OCI-LY7 (cell line): Measurements from ENCODE around the gene QRFPR. TPM values are rescaled to one million over a fixed set of nuclear protein-coding genes. Genes with fewer than 3 reads are reported as not detected.
"Not testable (repeated sequence)": the region's sequence is repeated elsewhere in the genome, so short reads cannot be mapped to it uniquely, and the experiment has no call there.

Experiments
- BruUV-seq: library from RNA; stranded (reverse); fragments of 400-500 nt; replicated peaks from 2 replicates; lab custom pipeline; 2021; lab: Mats Ljungman, UMichigan
- CTCF ChIA-PET: fragments of 300-600 bp; sonication (Branson Sonifier 250); formaldehyde crosslinking; loops from one replicate; lab custom pipeline; 2022; ENCODE audit warnings: antibody characterized with exemption; ENCODE audit not compliant: unreplicated experiment; lab: Charles Lee
- POLR2A ChIA-PET: fragments of 300-600 bp; sonication (Branson Sonifier 250); formaldehyde crosslinking; loops from one replicate; lab custom pipeline; 2022; ENCODE audit warnings: antibody characterized with exemption; lab: Charles Lee
- DNase-seq: peaks from one replicate; pipeline ENCODE4 v3.0.0-alpha.2; 2015; ENCODE audit warnings: low spot score
- H2AFZ ChIP-seq: fragments of 200-600 bp; sonication (generic), shearing (Covaris generic); 2 replicates; pipeline ENCODE4 v1.6.1; 2014; ENCODE audit warnings: mild to moderate bottlenecking, antibody characterized with exemption, low read length, moderate library complexity
- H3K27ac ChIP-seq: fragments of 200-600 bp; sonication (generic); 2 replicates; pipeline ENCODE4 v1.5.1; 2014; ENCODE audit warnings: mixed run types, low read depth, mild to moderate bottlenecking, moderate library complexity, low read length, inconsistent platforms; ENCODE audit not compliant: poor library complexity, severe bottlenecking
- H3K36me3 ChIP-seq: fragments of 200-600 bp; sonication (generic); 2 replicates; pipeline ENCODE4 v1.6.1; 2014; ENCODE audit warnings: mild to moderate bottlenecking, antibody characterized with exemption, low read length, moderate library complexity, mixed read lengths; ENCODE audit not compliant: insufficient read depth
- H3K4me1 ChIP-seq: fragments of 200-600 bp; sonication (generic); 2 replicates; pipeline ENCODE4 v1.5.1; 2014; ENCODE audit warnings: mild to moderate bottlenecking, low read length; ENCODE audit not compliant: insufficient read depth, poor library complexity, severe bottlenecking
- H3K4me2 ChIP-seq: fragments of 200-600 bp; sonication (generic); 2 replicates; pipeline ENCODE4 v1.6.1; 2014; ENCODE audit warnings: mild to moderate bottlenecking, low read length
- H3K4me3 ChIP-seq: fragments of 200-600 bp; sonication (generic); 2 replicates; pipeline ENCODE4 v1.5.1; 2014; ENCODE audit warnings: mild to moderate bottlenecking, low read depth, low read length; ENCODE audit not compliant: poor library complexity, severe bottlenecking
- H3K79me2 ChIP-seq: fragments of 200-600 bp; sonication (generic); 2 replicates; pipeline ENCODE4 v1.6.1; 2016; ENCODE audit warnings: low read depth, mild to moderate bottlenecking, low read length, moderate library complexity, mixed read lengths; ENCODE audit not compliant: insufficient read depth
- H3K9me2 ChIP-seq: fragments of 200-600 bp; sonication (generic); 2 replicates; pipeline ENCODE4 v1.6.1; 2016; ENCODE audit warnings: mild to moderate bottlenecking, low read length, mixed read lengths; ENCODE audit not compliant: insufficient read depth
- H3K9me3 ChIP-seq: fragments of 200-600 bp; sonication (generic); 2 replicates; pipeline ENCODE4 v1.6.1; 2014; ENCODE audit warnings: mild to moderate bottlenecking, mixed run types, low read length, mixed read lengths
- H4K20me1 ChIP-seq: fragments of 200-600 bp; sonication (generic); 2 replicates; pipeline ENCODE4 v1.6.1; 2014; ENCODE audit warnings: mild to moderate bottlenecking, antibody characterized with exemption, low read length, moderate library complexity, mixed read lengths; ENCODE audit not compliant: insufficient read depth
- EZH2phosphoT487 ChIP-seq: fragments of 200-600 bp; sonication (generic); IDR thresholded peaks from 2 replicates; pipeline ENCODE4 v1.6.1; 2018; ENCODE audit warnings: low read depth, borderline replicate concordance, mild to moderate bottlenecking, mixed run types, antibody characterized with exemption, low read length, moderate library complexity, mixed read lengths
- intact Hi-C: fragments of 100-400 bp; cut with micrococcal nuclease; formaldehyde crosslinking; loops from one replicate; pipeline ENCODE4 v1.10.0; 2022; ENCODE audit not compliant: unreplicated experiment
- total RNA-seq, 2 experiments: library from RNA; depleted of rRNA in 1 of 2; stranded (reverse); fragments of >200 nt in 1 of 2; shearing (Covaris generic) in 1 of 2; gene quantifications; 2 replicates each; pipeline ENCODE4 v1.2.3, GENCODE V29; 2014 to 2022
- TF ChIP-seq, protein P1 (sequence below): fragments of 200-600 bp; sonication (generic); conservative IDR thresholded peaks from 2 replicates; pipeline ENCODE4 v1.5.1; 2014; ENCODE audit warnings: mild to moderate bottlenecking, antibody characterized with exemption, low read length, moderate library complexity, mixed read lengths

Gene QRFPR
- total RNA-seq, 2 experiments from 2014 or later = not detected

DNA sequence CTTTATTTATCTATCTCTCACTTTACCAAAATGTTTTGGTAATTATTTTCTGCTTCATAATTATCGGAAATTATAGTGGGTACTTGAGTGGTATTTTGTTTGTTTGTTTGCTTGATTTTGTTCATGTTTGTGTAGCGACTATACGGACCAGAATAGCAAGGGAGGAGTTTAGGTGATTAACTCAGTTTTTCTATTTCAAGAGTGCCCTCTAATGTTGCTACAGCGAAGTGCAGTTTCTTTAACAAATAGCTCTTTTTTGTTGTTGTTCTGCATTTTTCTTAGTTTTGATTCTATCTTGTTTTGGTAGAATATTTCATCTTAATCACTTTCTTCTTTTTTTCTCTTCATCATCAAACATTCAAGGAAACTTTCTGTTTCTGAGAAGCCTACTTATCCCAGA lies 40.8 kb upstream of the QRFPR start:
- CTCF ChIA-PET = no interaction called here

DNA sequence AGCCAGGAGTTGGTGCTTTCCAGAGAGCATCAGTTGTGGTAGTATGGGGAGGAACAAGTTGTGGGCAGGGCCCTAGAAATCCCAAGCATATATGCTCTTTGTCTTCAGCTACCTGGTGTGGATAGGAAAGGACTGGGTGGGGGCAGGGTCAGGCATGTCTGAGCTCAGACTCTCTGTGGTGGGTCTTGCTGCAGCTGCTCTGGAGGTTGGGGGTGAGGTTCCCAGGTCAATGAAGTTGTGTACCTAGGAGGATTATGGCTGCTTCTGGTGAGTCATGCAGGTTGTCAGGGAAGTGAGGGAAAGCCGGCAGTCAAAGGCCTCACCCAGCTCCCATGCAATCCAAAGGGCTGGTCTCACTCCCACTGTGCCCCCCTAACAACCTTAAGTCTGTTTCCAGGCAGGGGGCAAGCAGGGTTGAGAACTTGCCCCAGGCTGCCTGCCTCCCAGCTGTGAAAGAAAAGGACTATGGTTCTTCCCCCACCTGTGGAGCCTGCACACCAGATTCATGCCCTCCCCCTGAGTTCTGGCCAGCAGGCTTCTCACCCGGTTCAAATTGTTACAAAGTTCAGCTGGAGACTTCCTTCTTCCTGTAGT lies 30.4 kb upstream of the QRFPR start:
- no peak overlapping the region for H3K4me3 ChIP-seq
- no peaks in the 10 kb centered on the region for H4K20me1 ChIP-seq
- no peak overlapping the region for H3K4me2 ChIP-seq
- ChIA-PET CTCF (no interaction called here), POLR2A (interaction anchor here (0.8 to 1.1 kb wide), 2 partner anchors 13 to 69 kb away, joined by 3 read pairs; no protein-coding TSS in a partner anchor)
- intact Hi-C loops = no loop called here
- H3K9me3 ChIP-seq = no peaks in the 10 kb centered on the region
- no peak overlapping the region for H2AFZ ChIP-seq
- BruUV-seq = no TSS peak
- no peaks in the 10 kb centered on the region for H3K79me2 ChIP-seq
- no peaks in the 10 kb centered on the region for H3K9me2 ChIP-seq
- H3K27ac ChIP-seq = no peak overlapping the region
- no peaks in the 10 kb centered on the region for H3K4me1 ChIP-seq
- no peaks in the 10 kb centered on the region for H3K36me3 ChIP-seq
- no peak for DNase-seq
- TF ChIP-seq, protein P1, sequence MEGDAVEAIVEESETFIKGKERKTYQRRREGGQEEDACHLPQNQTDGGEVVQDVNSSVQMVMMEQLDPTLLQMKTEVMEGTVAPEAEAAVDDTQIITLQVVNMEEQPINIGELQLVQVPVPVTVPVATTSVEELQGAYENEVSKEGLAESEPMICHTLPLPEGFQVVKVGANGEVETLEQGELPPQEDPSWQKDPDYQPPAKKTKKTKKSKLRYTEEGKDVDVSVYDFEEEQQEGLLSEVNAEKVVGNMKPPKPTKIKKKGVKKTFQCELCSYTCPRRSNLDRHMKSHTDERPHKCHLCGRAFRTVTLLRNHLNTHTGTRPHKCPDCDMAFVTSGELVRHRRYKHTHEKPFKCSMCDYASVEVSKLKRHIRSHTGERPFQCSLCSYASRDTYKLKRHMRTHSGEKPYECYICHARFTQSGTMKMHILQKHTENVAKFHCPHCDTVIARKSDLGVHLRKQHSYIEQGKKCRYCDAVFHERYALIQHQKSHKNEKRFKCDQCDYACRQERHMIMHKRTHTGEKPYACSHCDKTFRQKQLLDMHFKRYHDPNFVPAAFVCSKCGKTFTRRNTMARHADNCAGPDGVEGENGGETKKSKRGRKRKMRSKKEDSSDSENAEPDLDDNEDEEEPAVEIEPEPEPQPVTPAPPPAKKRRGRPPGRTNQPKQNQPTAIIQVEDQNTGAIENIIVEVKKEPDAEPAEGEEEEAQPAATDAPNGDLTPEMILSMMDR = no peak
- TF ChIP-seq EZH2phosphoT487 = no peak

More for the DNA sequence above, 40.8 kb upstream of the QRFPR start:
- H3K4me1 ChIP-seq = no peaks in the 10 kb centered on the region
- H4K20me1 ChIP-seq = no peaks in the 10 kb centered on the region
- intact Hi-C loops = no loop called here
- DNase-seq = no peak
- TF ChIP-seq EZH2phosphoT487 = no peak
- TF ChIP-seq, protein P1 = peak; percentile 38
- H3K9me3 ChIP-seq = no peaks in the 10 kb centered on the region
- H2AFZ ChIP-seq = no peak overlapping the region
- no peaks in the 10 kb centered on the region for H3K36me3 ChIP-seq
- POLR2A ChIA-PET = no interaction called here
- H3K9me2 ChIP-seq = no peaks in the 10 kb centered on the region
- no peak overlapping the region for H3K27ac ChIP-seq
- no peak overlapping the region for H3K4me2 ChIP-seq
- H3K4me3 ChIP-seq = no peak overlapping the region
- H3K79me2 ChIP-seq = no peaks in the 10 kb centered on the region
- BruUV-seq = no TSS peak

DNA sequence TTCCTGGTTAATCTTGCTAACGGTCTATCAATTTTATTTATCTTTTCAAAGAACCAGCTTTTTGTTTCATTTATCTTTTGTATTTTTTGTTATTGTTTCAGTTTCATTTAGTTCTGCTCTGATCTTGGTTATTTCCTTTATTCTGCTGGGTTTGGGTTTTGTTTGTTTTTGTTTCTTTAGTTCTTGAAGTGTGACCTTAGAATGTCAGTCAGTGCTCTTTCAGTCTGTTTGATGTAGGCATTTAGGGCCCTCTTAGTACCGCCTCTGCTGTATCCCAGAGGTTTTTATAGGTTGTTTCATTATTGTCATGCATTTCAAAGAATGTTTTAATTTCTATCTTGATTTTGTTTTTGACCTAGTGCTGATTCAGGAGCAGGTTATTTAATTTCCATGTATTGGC lies 27.7 kb upstream of the QRFPR start:
- H3K4me1 ChIP-seq, H4K20me1 ChIP-seq, DNase-seq, POLR2A ChIA-PET, H3K4me2 ChIP-seq, H3K27ac ChIP-seq, H3K4me3 ChIP-seq, H3K79me2 ChIP-seq, H3K9me2 ChIP-seq, H3K36me3 ChIP-seq, intact Hi-C loops, BruUV-seq, H3K9me3 ChIP-seq, H2AFZ ChIP-seq, CTCF ChIA-PET: not testable (repeated sequence)
